ENCODE data around the gene TOB1. TPM values are rescaled to one million over a fixed set of nuclear protein-coding genes. Genes with fewer than 3 reads are reported as not detected.

The TOB1 gene
- polyA plus RNA-seq, 1 of the 3 experiments (the other 2 are of a cell fraction): 19.3 TPM

DNA sequence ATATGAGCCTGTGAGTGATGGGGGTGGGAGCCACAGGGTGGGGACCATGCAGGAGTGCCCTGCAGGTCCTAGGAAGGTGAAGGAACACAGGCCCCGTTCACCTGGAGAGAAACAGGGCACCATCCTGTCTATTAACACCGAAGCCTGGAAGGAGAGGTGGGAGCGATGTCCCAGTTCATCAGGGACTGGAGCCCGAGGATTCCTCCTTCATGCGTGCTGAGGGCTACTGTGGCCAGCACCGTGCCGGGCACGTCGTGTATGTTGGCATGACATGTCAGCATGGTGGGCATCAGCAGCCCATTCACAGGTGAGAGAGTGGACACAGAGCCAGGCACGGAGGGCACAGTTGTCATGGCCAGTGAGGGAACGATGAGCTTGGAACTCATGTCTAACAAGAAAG is 29.3 kb downstream of the TOB1 start (continued):
- TF ChIP-seq, protein P1, sequence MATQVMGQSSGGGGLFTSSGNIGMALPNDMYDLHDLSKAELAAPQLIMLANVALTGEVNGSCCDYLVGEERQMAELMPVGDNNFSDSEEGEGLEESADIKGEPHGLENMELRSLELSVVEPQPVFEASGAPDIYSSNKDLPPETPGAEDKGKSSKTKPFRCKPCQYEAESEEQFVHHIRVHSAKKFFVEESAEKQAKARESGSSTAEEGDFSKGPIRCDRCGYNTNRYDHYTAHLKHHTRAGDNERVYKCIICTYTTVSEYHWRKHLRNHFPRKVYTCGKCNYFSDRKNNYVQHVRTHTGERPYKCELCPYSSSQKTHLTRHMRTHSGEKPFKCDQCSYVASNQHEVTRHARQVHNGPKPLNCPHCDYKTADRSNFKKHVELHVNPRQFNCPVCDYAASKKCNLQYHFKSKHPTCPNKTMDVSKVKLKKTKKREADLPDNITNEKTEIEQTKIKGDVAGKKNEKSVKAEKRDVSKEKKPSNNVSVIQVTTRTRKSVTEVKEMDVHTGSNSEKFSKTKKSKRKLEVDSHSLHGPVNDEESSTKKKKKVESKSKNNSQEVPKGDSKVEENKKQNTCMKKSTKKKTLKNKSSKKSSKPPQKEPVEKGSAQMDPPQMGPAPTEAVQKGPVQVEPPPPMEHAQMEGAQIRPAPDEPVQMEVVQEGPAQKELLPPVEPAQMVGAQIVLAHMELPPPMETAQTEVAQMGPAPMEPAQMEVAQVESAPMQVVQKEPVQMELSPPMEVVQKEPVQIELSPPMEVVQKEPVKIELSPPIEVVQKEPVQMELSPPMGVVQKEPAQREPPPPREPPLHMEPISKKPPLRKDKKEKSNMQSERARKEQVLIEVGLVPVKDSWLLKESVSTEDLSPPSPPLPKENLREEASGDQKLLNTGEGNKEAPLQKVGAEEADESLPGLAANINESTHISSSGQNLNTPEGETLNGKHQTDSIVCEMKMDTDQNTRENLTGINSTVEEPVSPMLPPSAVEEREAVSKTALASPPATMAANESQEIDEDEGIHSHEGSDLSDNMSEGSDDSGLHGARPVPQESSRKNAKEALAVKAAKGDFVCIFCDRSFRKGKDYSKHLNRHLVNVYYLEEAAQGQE (IDR thresholded peaks at IDR 0.05; ENCODE audit: low read depth, low read length): no peak

GRCh38 chr17:50835301-50836234 is 30.6 kb downstream of the TOB1 start, which contains the start of gene WFIKKN2:
TSS of gene WFIKKN2 (plus strand) at chr17:50835586. CDS start at chr17:50835938, 352 bp downstream.
- Histone ChIP-seq H3K27ac (ENCODE audit: low read depth in 2 of 2, low read length in 1 of 2) (no peak within 1 kb of the TSS), H2AFZ (ENCODE audit: low read depth) (no peak within 1 kb of the TSS), H3K4me3 (ENCODE audit: low read depth in 2 of 2, low read length in 1 of 2) (no peak within 1 kb of the TSS), H3K4me1 (ENCODE audit: control insufficient read depth in 1 of 2, insufficient read depth in 2 of 2, low read depth in 1 of 2, low read length in 1 of 2) (peaks cover 0 to 12% of the 10 kb centered on the region in 2 experiments; a peak in 1 of 4 replicates), H3K79me2 (ENCODE audit: insufficient read depth) (no peaks in the 10 kb centered on the region), H3K9ac (no peak within 1 kb of the TSS), H4K20me1 (ENCODE audit: insufficient read depth) (no peaks in the 10 kb centered on the region), H3K9me3 (no peaks in the 10 kb centered on the region), H3K36me3 (replicated peaks in 1 of 2; ENCODE audit: control insufficient read depth in 1 of 2, insufficient read depth in 2 of 2, low read length in 1 of 2) (no peaks in the 10 kb centered on the region), H3K27me3 (ENCODE audit: insufficient read depth) (no peaks in the 10 kb centered on the region; the same call in 1 of the 2 replicates), H3K9me2 (no peaks in the 10 kb centered on the region), H3K4me2 (no peak within 1 kb of the TSS), H3F3A (replicated peaks; ENCODE audit: insufficient read depth) (no peaks in the 10 kb centered on the region)
- 83% methylated on average over 30 of the region's 39 CpGs for WGBS (ENCODE audit: low lambda C conversion rate)
- ChIA-PET POLR2A (interaction anchor here (0.6 to 0.9 kb wide), 2 partner anchors 16 to 892 kb away, joined by 3 to 5 read pairs; no protein-coding TSS in a partner anchor), CTCF (interaction anchor here (1.0 to 8.1 kb wide), 5 partner anchors 17 to 51 kb away, joined by 3 to 100 read pairs (median 28); no protein-coding TSS in a partner anchor)
- DNase-seq: no peak
- TF ChIP-seq SMC3 (IDR thresholded peaks at IDR 0.05; ENCODE audit: low read depth, low read length): no peak
- no peak for TF ChIP-seq TAF1 (IDR thresholded peaks at IDR 0.05; ENCODE audit: borderline replicate concordance, low read depth, low read length)
- no peak for TF ChIP-seq POLR2AphosphoS5 (IDR thresholded peaks at IDR 0.05; ENCODE audit: low read depth, low read length)
- TF ChIP-seq NRF1 (IDR thresholded peaks at IDR 0.05; ENCODE audit: low read depth, low read length): no peak
- TF ChIP-seq USF1 (IDR thresholded peaks at IDR 0.05; ENCODE audit: borderline replicate concordance, low read depth): no peak
- TF ChIP-seq FOSL2 (IDR thresholded peaks at IDR 0.05; ENCODE audit: borderline replicate concordance, low read depth): no peak
- TF ChIP-seq, protein P2, sequence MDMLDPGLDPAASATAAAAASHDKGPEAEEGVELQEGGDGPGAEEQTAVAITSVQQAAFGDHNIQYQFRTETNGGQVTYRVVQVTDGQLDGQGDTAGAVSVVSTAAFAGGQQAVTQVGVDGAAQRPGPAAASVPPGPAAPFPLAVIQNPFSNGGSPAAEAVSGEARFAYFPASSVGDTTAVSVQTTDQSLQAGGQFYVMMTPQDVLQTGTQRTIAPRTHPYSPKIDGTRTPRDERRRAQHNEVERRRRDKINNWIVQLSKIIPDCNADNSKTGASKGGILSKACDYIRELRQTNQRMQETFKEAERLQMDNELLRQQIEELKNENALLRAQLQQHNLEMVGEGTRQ (IDR thresholded peaks at IDR 0.05; ENCODE audit: borderline replicate concordance, low read depth, low read length): no peak
- TF ChIP-seq, protein P1 (IDR thresholded peaks at IDR 0.05; ENCODE audit: low read depth, low read length): no peak
- TF ChIP-seq FOXJ3 (CRISPR knock-in tag; IDR thresholded peaks at IDR 0.05): no peak
- TF ChIP-seq MXI1 (IDR thresholded peaks at IDR 0.05; ENCODE audit: low read depth, low read length): no peak
- TF ChIP-seq MEF2A (IDR thresholded peaks at IDR 0.05; ENCODE audit: borderline replicate concordance, low read depth): no peak
